Glutamatergic neuron (in vitro differentiated cells): Measurements from ENCODE around the gene BMPER. TPM values are rescaled to one million over a fixed set of nuclear protein-coding genes. Genes with fewer than 3 reads are reported as not detected.

Experiments
- DNase-seq: peaks from one replicate; pipeline ENCODE4 v3.0.0; 2022
- H3K27ac Mint-ChIP-seq: one replicate; pipeline ENCODE4 v1.8.0; 2020; ENCODE audit warnings: mild to moderate bottlenecking, mixed read lengths, inconsistent platforms; ENCODE audit not compliant: unreplicated experiment
- H3K27me3 Mint-ChIP-seq: one replicate; pipeline ENCODE4 v1.8.0; 2020; ENCODE audit warnings: mild to moderate bottlenecking, moderate library complexity, mixed read lengths, inconsistent platforms; ENCODE audit not compliant: unreplicated experiment
- H3K36me3 Mint-ChIP-seq: one replicate; pipeline ENCODE4 v1.8.0; 2020; ENCODE audit warnings: mild to moderate bottlenecking, mixed read lengths, inconsistent platforms; ENCODE audit not compliant: unreplicated experiment
- H3K4me1 Mint-ChIP-seq: one replicate; pipeline ENCODE4 v1.8.0; 2020; ENCODE audit warnings: mild to moderate bottlenecking, low read depth, mixed read lengths, inconsistent platforms; ENCODE audit not compliant: unreplicated experiment
- H3K4me3 Mint-ChIP-seq: one replicate; pipeline ENCODE4 v1.8.0; 2020; ENCODE audit warnings: mild to moderate bottlenecking, mixed read lengths, inconsistent platforms; ENCODE audit not compliant: unreplicated experiment
- H3K9me3 Mint-ChIP-seq: one replicate; pipeline ENCODE4 v1.8.0; 2020; ENCODE audit warnings: mild to moderate bottlenecking, moderate library complexity, mixed read lengths, inconsistent platforms; ENCODE audit not compliant: unreplicated experiment
- total RNA-seq: library from RNA; stranded (reverse); fragmentation: NEBNext Ultra II Directional; extraction: Animal tissue kit (Norgen Biotek cat#: 25700); gene quantifications from one replicate; pipeline ENCODE4 v1.2.1, GENCODE V29; 2021; ENCODE audit not compliant: unreplicated experiment
- TF ChIP-seq, protein P1 (sequence below): fragments of 200-600 bp; sonication (generic); IDR thresholded peaks from one replicate; pipeline ENCODE4 v1.5.0; 2021; ENCODE audit not compliant: partially characterized antibody, unreplicated experiment

Gene BMPER
- total RNA-seq, 1 donor from 2014 or later = 16.2 TPM

DNA sequence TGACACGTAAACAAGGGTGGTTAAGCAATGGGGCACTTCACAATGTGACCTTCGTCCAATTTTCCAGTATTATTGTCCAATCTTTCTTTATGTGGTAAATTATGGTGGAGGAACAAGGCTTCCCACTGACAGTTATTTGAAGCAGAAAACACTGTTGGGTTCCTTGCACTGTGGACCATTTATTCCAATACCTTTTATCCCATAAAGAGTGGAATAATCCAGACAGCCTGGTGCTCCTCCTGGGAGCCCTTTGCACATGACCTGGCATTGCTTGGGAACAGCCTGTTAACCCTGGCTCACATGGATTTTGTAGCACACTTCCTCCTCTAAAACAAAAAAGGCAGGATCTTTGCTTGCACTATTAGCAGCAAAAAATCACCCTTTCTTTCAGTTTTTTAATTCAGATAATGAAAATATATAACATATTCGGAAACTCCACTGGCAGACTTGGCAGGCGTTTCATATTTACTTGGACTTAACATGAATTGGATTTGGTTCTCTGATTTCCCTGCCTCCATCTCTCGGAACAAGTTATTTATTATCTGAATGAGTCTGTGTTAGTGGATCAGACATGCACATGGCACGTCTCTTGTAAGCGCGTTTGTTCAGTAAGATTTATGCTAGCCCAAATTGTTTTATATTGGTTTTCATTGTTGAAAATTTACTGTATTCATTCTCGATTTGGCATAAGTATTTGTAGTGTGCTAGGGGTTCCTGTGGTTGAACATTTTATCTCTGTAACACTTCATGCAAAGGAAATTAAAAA is 59.3 kb downstream of the BMPER start:
- no peak overlapping the region for H3K4me3 Mint-ChIP-seq
- TF ChIP-seq, protein P1, sequence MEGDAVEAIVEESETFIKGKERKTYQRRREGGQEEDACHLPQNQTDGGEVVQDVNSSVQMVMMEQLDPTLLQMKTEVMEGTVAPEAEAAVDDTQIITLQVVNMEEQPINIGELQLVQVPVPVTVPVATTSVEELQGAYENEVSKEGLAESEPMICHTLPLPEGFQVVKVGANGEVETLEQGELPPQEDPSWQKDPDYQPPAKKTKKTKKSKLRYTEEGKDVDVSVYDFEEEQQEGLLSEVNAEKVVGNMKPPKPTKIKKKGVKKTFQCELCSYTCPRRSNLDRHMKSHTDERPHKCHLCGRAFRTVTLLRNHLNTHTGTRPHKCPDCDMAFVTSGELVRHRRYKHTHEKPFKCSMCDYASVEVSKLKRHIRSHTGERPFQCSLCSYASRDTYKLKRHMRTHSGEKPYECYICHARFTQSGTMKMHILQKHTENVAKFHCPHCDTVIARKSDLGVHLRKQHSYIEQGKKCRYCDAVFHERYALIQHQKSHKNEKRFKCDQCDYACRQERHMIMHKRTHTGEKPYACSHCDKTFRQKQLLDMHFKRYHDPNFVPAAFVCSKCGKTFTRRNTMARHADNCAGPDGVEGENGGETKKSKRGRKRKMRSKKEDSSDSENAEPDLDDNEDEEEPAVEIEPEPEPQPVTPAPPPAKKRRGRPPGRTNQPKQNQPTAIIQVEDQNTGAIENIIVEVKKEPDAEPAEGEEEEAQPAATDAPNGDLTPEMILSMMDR = no peak
- H3K4me1 Mint-ChIP-seq = no peaks in the 10 kb centered on the region
- no peak for DNase-seq
- no peaks in the 10 kb centered on the region for H3K9me3 Mint-ChIP-seq
- H3K27me3 Mint-ChIP-seq = no peaks in the 10 kb centered on the region
- no peaks in the 10 kb centered on the region for H3K36me3 Mint-ChIP-seq
- no peak overlapping the region for H3K27ac Mint-ChIP-seq

DNA sequence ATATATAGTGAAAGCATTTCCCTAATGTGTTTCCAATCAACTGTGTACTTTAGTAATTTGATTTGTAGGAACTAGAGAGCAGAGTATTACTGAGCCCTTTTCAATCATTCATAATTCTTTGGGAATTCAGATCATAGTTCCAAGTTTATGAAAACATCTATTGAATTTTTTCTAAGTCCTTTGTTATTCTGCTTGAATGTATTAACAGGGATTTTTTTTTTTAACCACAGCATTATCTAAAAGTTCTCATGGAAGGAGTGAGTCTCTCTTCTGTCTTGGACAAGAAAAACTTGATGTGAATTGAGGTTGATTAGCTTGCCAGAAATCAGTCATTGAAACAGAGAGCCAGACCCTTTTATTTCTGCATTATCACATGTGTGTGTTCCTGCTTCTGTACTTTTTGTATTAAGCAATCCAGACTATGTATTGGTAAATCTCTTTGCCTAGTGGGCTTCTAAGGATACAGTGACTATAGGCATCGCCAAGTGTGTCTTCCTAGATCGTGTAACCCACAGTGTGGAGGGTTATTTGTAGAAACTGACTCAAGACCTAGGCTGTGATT is 59.9 kb downstream of the BMPER start:
- Mint-ChIP-seq H3K27ac (no peak overlapping the region), H3K4me3 (no peak overlapping the region), H3K27me3 (no peaks in the 10 kb centered on the region), H3K36me3 (no peaks in the 10 kb centered on the region), H3K9me3 (no peaks in the 10 kb centered on the region), H3K4me1 (no peaks in the 10 kb centered on the region)
- no peak for DNase-seq
- TF ChIP-seq, protein P1 = no peak

DNA sequence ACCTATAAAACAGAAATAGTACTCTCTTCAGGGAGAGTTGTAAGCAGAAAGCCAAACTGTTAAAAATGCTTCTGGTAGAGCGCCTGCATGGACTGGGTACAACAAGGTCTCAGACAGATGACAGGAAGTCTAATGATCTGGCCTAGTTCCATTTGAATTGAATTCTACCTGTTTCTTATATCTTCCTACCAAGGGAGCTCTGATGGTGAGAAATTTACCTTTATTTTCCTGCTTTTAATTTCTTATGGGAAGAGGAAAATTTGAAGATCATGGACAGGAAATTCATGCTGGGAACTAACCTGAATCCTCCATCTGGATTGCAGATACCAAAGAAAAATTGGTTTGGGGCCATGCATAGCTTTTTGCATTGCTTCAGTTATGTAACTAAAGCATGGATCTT is 63.3 kb downstream of the BMPER start:
- no peak overlapping the region for H3K27ac Mint-ChIP-seq
- H3K4me3 Mint-ChIP-seq = no peak overlapping the region
- DNase-seq = no peak
- H3K27me3 Mint-ChIP-seq = no peaks in the 10 kb centered on the region
- no peaks in the 10 kb centered on the region for H3K36me3 Mint-ChIP-seq
- no peaks in the 10 kb centered on the region for H3K4me1 Mint-ChIP-seq
- TF ChIP-seq, protein P1 = no peak
- H3K9me3 Mint-ChIP-seq = no peaks in the 10 kb centered on the region

DNA sequence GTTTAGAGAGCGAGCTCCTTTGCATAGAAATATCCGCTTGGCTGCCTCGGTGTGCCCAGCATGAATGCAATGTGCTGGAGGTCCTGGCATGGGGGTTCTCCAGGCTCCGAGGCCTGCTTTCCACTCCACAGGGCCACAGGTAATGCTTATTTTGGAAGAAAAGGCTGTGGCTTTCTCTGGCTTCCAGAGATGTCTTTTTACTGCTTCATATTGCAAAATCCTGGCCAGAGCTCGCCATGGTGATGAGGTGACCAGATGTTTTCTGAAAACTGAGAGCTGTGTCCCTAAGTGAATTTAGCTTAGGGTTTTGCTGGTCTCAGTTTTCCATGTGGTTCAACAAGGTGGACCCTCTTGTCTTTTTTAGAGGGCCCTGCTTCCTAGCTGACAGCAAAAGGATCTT is 65.2 kb downstream of the BMPER start:
- no peaks in the 10 kb centered on the region for H3K27me3 Mint-ChIP-seq
- H3K36me3 Mint-ChIP-seq = no peaks in the 10 kb centered on the region
- H3K4me3 Mint-ChIP-seq = no peak overlapping the region
- TF ChIP-seq, protein P1 = no peak
- no peaks in the 10 kb centered on the region for H3K9me3 Mint-ChIP-seq
- no peak overlapping the region for H3K27ac Mint-ChIP-seq
- no peak for DNase-seq
- no peaks in the 10 kb centered on the region for H3K4me1 Mint-ChIP-seq

DNA sequence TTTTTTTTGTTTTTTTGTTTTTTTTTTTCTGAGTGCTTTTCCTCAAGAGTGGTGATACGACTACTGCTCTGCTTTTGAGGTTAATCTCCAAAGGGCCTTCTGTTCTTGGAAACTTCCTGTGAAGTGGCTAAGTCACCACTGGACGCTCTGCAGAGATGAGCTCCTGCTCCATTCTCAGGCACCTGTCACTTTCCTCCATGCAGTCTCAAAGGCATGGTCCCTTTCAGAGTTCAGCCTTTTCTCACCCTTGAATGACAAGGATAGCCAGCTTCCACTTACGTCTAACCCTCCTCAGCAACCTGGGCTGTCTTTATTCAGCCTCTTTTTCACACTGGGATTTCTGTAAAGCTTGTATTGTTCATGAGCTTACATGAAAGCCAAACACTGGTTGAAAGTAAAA is 65.8 kb downstream of the BMPER start:
- H3K27ac Mint-ChIP-seq = no peak overlapping the region
- TF ChIP-seq, protein P1 = no peak
- no peaks in the 10 kb centered on the region for H3K36me3 Mint-ChIP-seq
- no peak for DNase-seq
- H3K27me3 Mint-ChIP-seq = no peaks in the 10 kb centered on the region
- H3K4me3 Mint-ChIP-seq = no peak overlapping the region
- H3K9me3 Mint-ChIP-seq = no peaks in the 10 kb centered on the region
- no peaks in the 10 kb centered on the region for H3K4me1 Mint-ChIP-seq
